Smooth muscle cell (in vitro differentiated cells): ENCODE measurements around the gene AUTS2. TPM values are rescaled to one million over a fixed set of nuclear protein-coding genes. Genes with fewer than 3 reads are reported as not detected.

Experiments
- DNase-seq: peaks from one replicate; lab custom pipeline; 2025; ENCODE audit not compliant: unreplicated experiment; lab: John Stamatoyannopoulos, UW
- H2AFZ ChIP-seq: fragments of 200-600 bp; sonication (generic); 2 replicates; pipeline ENCODE4 v1.6.0; 2016; ENCODE audit warnings: antibody characterized with exemption, low read depth, mild to moderate bottlenecking
- H3F3A ChIP-seq: fragments of 200-600 bp; sonication (generic); 2 replicates; pipeline ENCODE4 v1.6.0; 2017; ENCODE audit warnings: antibody characterized with exemption, low read depth
- H3K27ac ChIP-seq: fragments of 200-600 bp; sonication (generic); 2 replicates; pipeline ENCODE4 v1.5.1; 2016; ENCODE audit warnings: low read depth, mild to moderate bottlenecking
- H3K27me3 ChIP-seq: fragments of 200-600 bp; sonication (generic); 2 replicates; pipeline ENCODE4 v1.6.1; 2016; ENCODE audit warnings: low read depth, mild to moderate bottlenecking
- H3K36me3 ChIP-seq: fragments of 200-600 bp; sonication (generic); 2 replicates; pipeline ENCODE4 v1.5.1; 2016; ENCODE audit warnings: low read depth
- H3K4me1 ChIP-seq: fragments of 200-600 bp; sonication (generic); 2 replicates; pipeline ENCODE4 v1.5.1; 2016; ENCODE audit warnings: low read depth
- H3K4me2 ChIP-seq: fragments of 200-600 bp; sonication (generic); 2 replicates; pipeline ENCODE4 v1.6.0; 2016; ENCODE audit warnings: mild to moderate bottlenecking
- H3K4me3 ChIP-seq: fragments of 200-600 bp; sonication (generic); 2 replicates; pipeline ENCODE4 v1.5.1; 2016; ENCODE audit warnings: mild to moderate bottlenecking
- H3K79me2 ChIP-seq: fragments of 200-600 bp; sonication (generic); 2 replicates; pipeline ENCODE4 v1.6.0; 2016; ENCODE audit warnings: low read depth, mild to moderate bottlenecking
- H3K9ac ChIP-seq: fragments of 200-600 bp; sonication (generic); 2 replicates; pipeline ENCODE4 v1.6.0; 2016; ENCODE audit warnings: low read depth
- H3K9me3 ChIP-seq: fragments of 200-600 bp; sonication (generic); replicated peaks from 2 replicates; pipeline ENCODE4 v1.5.1; 2016; ENCODE audit warnings: low read depth
- H4K20me1 ChIP-seq: fragments of 200-600 bp; sonication (generic); 2 replicates; pipeline ENCODE4 v1.6.0; 2016; ENCODE audit warnings: low read depth
- CTCF ChIP-seq: fragments of 200-600 bp; sonication (generic); IDR thresholded peaks from 2 replicates; pipeline ENCODE4 v1.5.1; 2017; ENCODE audit warnings: borderline replicate concordance, mild to moderate bottlenecking, antibody characterized with exemption; ENCODE audit not compliant: insufficient read depth, poor library complexity, severe bottlenecking
- WGBS: methylation state at CpG from one replicate; pipeline ENCODE4 v1.1.7; 2016; ENCODE audit warnings: low lambda C conversion rate; 5-methylcytosine and 5-hydroxymethylcytosine counted together
- polyA plus RNA-seq: library from polyadenylated mRNA; unstranded; fragments of >200 nt; fragmentation: Nextera tagmentation; extraction: Ambion mirVana; gene quantifications from 2 replicates; pipeline ENCODE4 v1.2.1, GENCODE V29; 2016
- total RNA-seq: library from RNA; depleted of rRNA; stranded (reverse); fragments of >200 nt; gene quantifications from 2 replicates; pipeline ENCODE4 v1.2.3, GENCODE V29; 2014

The AUTS2 gene
- total and polyA plus RNA-seq, 2 experiments from 2014 or later = 6.5 to 8.6 TPM

- Histone ChIP-seq H3F3A (no peaks in the 10 kb centered on the region), H3K4me2 (no peak overlapping the region), H3K9ac (no peak overlapping the region), H3K79me2 (no peaks in the 10 kb centered on the region), H2AFZ (no peak overlapping the region), H3K27ac (no peak overlapping the region), H3K27me3 (no peaks in the 10 kb centered on the region), H4K20me1 (no peaks in the 10 kb centered on the region), H3K9me3 (no peaks in the 10 kb centered on the region), H3K36me3 (no peaks in the 10 kb centered on the region), H3K4me1 (peaks cover 5% of the 10 kb centered on the region), H3K4me3 (no peak overlapping the region)
- no peak for TF ChIP-seq CTCF
- DNase-seq = no peak
- 58% methylated on average over 3 of the region's 3 CpGs for WGBS
Measured at GRCh38 chr7:70383066-70383782, 784.9 kb downstream of the AUTS2 start.

GRCh38 chr7:70384024-70384423 lies 785.7 kb downstream of the AUTS2 start:
- no peak for TF ChIP-seq CTCF
- Histone ChIP-seq H3K79me2 (no peaks in the 10 kb centered on the region), H3F3A (no peaks in the 10 kb centered on the region), H3K4me3 (no peak overlapping the region), H3K9ac (no peak overlapping the region), H3K27ac (no peak overlapping the region), H3K27me3 (no peaks in the 10 kb centered on the region), H3K36me3 (no peaks in the 10 kb centered on the region), H3K4me2 (no peak overlapping the region), H2AFZ (no peak overlapping the region), H4K20me1 (no peaks in the 10 kb centered on the region), H3K4me1 (peaks cover 5% of the 10 kb centered on the region), H3K9me3 (no peaks in the 10 kb centered on the region)
- no peak for DNase-seq
- 92% methylated on average over 7 of the region's 7 CpGs for WGBS

- 26% methylated on average over 3 of the region's 3 CpGs for WGBS
- no peak overlapping the region for H3K4me2 ChIP-seq
- no peak for DNase-seq
Measured at GRCh38 chr7:70384891-70385290, 786.6 kb downstream of the AUTS2 start.

More at GRCh38 chr7:70384891-70385290, 786.6 kb downstream of the AUTS2 start:
- no peaks in the 10 kb centered on the region for H3K9me3 ChIP-seq
- no peaks in the 10 kb centered on the region for H3K36me3 ChIP-seq
- no peak for TF ChIP-seq CTCF
- H3K27ac ChIP-seq = no peak overlapping the region
- H3K9ac ChIP-seq = no peak overlapping the region
- no peaks in the 10 kb centered on the region for H4K20me1 ChIP-seq
- H3K27me3 ChIP-seq = no peaks in the 10 kb centered on the region
- H3K4me1 ChIP-seq = peaks cover 5% of the 10 kb centered on the region
- no peaks in the 10 kb centered on the region for H3F3A ChIP-seq
- H3K79me2 ChIP-seq = no peaks in the 10 kb centered on the region
- H2AFZ ChIP-seq = no peak overlapping the region
- no peak overlapping the region for H3K4me3 ChIP-seq
